Activated CD4-positive, alpha-beta T cell treated with anti-CD3 and anti-CD28 coated beads for 36 hours (primary cell): ENCODE results near the gene TAS2R40. TPM values are rescaled to one million over a fixed set of nuclear protein-coding genes. Genes with fewer than 3 reads are reported as not detected.
"Not testable (repeated sequence)": the region's sequence is repeated elsewhere in the genome, so short reads cannot be mapped to it uniquely, and the experiment has no call there.

Experiments
- ATAC-seq: fragments of 200-7000 bp; cut with Tn5 transposase; one replicate; pipeline ENCODE4 v1.10.0; 2021; ENCODE audit warnings: mild to moderate bottlenecking, moderate library complexity
- CTCF ChIA-PET: fragments of 350-600 bp; sonication (Branson Sonifier 250); formaldehyde crosslinking; loops from one replicate; lab custom pipeline; 2021; ENCODE audit warnings: antibody characterized with exemption; lab: Charles Lee
- POLR2A ChIA-PET: fragments of 350-600 bp; sonication (Branson Sonifier 250); formaldehyde crosslinking; loops from one replicate; lab custom pipeline; 2021; ENCODE audit warnings: antibody characterized with exemption, inconsistent platforms; lab: Charles Lee
- DNase-seq: peaks from one replicate; pipeline ENCODE4 v3.0.0-alpha.2; 2020
- H3K27ac Mint-ChIP-seq: one replicate; pipeline ENCODE4 v1.8.0; 2021; ENCODE audit warnings: mixed read lengths
- H3K27me3 Mint-ChIP-seq: one replicate; pipeline ENCODE4 v1.8.0; 2021; ENCODE audit warnings: mixed read lengths
- H3K36me3 Mint-ChIP-seq: one replicate; pipeline ENCODE4 v1.8.0; 2021; ENCODE audit warnings: low read depth, mixed read lengths
- H3K4me1 Mint-ChIP-seq: one replicate; pipeline ENCODE4 v1.8.0; 2021; ENCODE audit warnings: mixed read lengths
- H3K4me3 Mint-ChIP-seq: one replicate; pipeline ENCODE4 v1.8.0; 2021; ENCODE audit warnings: mild to moderate bottlenecking, moderate library complexity, mixed read lengths
- H3K9me3 Mint-ChIP-seq: one replicate; pipeline ENCODE4 v1.8.0; 2021; ENCODE audit warnings: low read depth, mixed read lengths
- intact Hi-C, 2 experiments: fragments of 100-400 bp; cut with DNase I in 1 of 2; cut with micrococcal nuclease in 1 of 2; formaldehyde crosslinking; loops; one replicate each; pipeline versions ENCODE4 v1.14.2 to v1.15.1; 2022 to 2024; cut with DNase I, micrococcal nuclease
- total RNA-seq, 2 experiments: library from RNA; stranded (reverse); gene quantifications; one replicate each; pipeline ENCODE4 v1.2.3, GENCODE V29; 2021

The TAS2R40 gene
- total RNA-seq, 2 experiments from 2014 or later = not detected

- H3K4me3 Mint-ChIP-seq = peak within 1 kb of the TSS; percentile 98
- POLR2A ChIA-PET = interaction anchor here (0.6 to 1.7 kb wide), 6 partner anchors 16 to 455 kb away, joined by 3 to 10 read pairs (median 6); partner anchors contain the start of gene CASP2
- intact Hi-C loops = loop anchor here (1.0 to 2.0 kb wide), 4 partner anchors 18 to 25 kb away; partner anchors contain the start of gene CASP2 (in 2 of the 2)
- H3K4me1 Mint-ChIP-seq = peaks cover 62% of the 10 kb centered on the region
- ATAC-seq = peak; percentile 94
- H3K27ac Mint-ChIP-seq = peak within 1 kb of the TSS; percentile 98
- peak; percentile 91 for DNase-seq
- H3K36me3 Mint-ChIP-seq = peaks cover 40% of the 10 kb centered on the region
- H3K9me3 Mint-ChIP-seq = no peaks in the 10 kb centered on the region
- no peaks in the 10 kb centered on the region for H3K27me3 Mint-ChIP-seq
- CTCF ChIA-PET = interaction anchor here (0.8 to 2.9 kb wide), 15 partner anchors 9 to 48 kb away, joined by 3 to 16 read pairs (median 5); no protein-coding TSS in a partner anchor
Measured at GRCh38 chr7:143263266-143264195, 41.7 kb downstream of the TAS2R40 start, which contains the start of gene GSTK1. TSS of gene GSTK1 (plus strand) at chr7:143263441. CDS start at chr7:143263514, 73 bp downstream.

DNA sequence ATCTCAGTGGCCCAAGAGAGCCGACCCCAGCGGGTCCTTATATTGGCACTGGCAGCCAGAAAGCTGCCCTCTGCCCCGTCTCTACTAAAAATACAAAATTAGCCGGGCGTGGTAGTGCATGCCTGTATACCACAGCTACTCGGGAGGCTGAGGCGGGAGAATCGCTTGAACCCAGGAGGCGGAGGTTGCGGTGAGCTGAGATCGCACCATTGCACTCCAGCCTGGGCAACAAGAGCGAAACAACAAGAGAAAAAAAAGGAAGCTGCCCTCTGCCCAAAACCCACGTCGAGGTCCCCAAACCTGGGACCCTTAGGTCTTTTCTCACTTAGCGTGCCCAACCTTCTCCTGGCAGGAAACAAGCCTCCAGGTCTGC lies 42.3 kb downstream of the TAS2R40 start:
- peaks cover 56% of the 10 kb centered on the region for H3K4me1 Mint-ChIP-seq
- H3K4me3 Mint-ChIP-seq = peak overlapping the region; percentile 98
- intact Hi-C loops, H3K27me3 Mint-ChIP-seq, DNase-seq, H3K9me3 Mint-ChIP-seq, ATAC-seq: not testable (repeated sequence)
- peak overlapping the region; percentile 98 for H3K27ac Mint-ChIP-seq
- ChIA-PET POLR2A (interaction anchor here (1.6 to 1.7 kb wide), 3 partner anchors 23 to 25 kb away, joined by 4 to 10 read pairs (median 5); partner anchors contain the start of gene CASP2), CTCF (interaction anchor here (1.3 to 2.9 kb wide), 6 partner anchors 16 to 49 kb away, joined by 3 to 16 read pairs (median 5); no protein-coding TSS in a partner anchor)
- H3K36me3 Mint-ChIP-seq = peaks cover 47% of the 10 kb centered on the region

- ATAC-seq (no peak), DNase-seq (peak; percentile 30)
- H3K4me3 Mint-ChIP-seq = peak overlapping the region; percentile 98
- CTCF ChIA-PET = interaction anchor here (1.3 to 2.9 kb wide), 4 partner anchors 15 to 42 kb away, joined by 3 to 16 read pairs (median 5); no protein-coding TSS in a partner anchor
- H3K27ac Mint-ChIP-seq = peak overlapping the region; percentile 98
- POLR2A ChIA-PET = interaction anchor here (0.6 to 0.7 kb wide), 2 partner anchors 23 to 25 kb away, joined by 3 read pairs; partner anchors contain the start of gene CASP2
- no peaks in the 10 kb centered on the region for H3K27me3 Mint-ChIP-seq
- intact Hi-C loops = no loop called here
- H3K4me1 Mint-ChIP-seq = peaks cover 48% of the 10 kb centered on the region
- H3K9me3 Mint-ChIP-seq = no peaks in the 10 kb centered on the region
- H3K36me3 Mint-ChIP-seq = peaks cover 55% of the 10 kb centered on the region
Measured at GRCh38 chr7:143265017-143265693, 43.3 kb downstream of the TAS2R40 start.

DNA sequence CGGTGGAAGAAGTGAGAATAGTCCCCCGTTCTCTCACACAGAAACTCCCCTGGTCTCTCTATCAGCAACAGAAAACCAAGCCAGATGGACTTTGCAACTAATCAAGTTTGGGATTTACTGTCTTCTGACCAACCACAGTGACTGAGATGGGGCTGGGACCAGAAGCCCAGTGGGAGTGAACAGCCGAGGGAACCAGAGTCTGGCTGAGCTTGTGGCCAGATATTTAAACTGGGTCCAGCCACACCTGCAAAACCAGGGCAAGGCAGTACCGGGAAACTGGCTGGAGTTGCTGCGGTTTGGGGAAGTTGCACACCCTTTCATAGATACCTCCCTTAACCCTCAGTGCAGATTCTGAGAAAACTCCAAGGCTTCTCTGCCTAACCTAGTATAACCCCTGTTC lies 47.4 kb downstream of the TAS2R40 start:
- Mint-ChIP-seq H3K4me1 (peaks cover 45% of the 10 kb centered on the region), H3K36me3 (peaks cover 52% of the 10 kb centered on the region), H3K27ac (peak overlapping the region; percentile 15), H3K4me3 (no peak overlapping the region), H3K9me3 (no peaks in the 10 kb centered on the region), H3K27me3 (no peaks in the 10 kb centered on the region)
- intact Hi-C loops = no loop called here
- ChIA-PET CTCF (interaction anchor here (0.9 to 1.7 kb wide), 3 partner anchors 11 to 31 kb away, joined by 3 to 6 read pairs (median 6); no protein-coding TSS in a partner anchor), POLR2A (no interaction called here)
- DNase-seq = no peak
- no peak for ATAC-seq

DNA sequence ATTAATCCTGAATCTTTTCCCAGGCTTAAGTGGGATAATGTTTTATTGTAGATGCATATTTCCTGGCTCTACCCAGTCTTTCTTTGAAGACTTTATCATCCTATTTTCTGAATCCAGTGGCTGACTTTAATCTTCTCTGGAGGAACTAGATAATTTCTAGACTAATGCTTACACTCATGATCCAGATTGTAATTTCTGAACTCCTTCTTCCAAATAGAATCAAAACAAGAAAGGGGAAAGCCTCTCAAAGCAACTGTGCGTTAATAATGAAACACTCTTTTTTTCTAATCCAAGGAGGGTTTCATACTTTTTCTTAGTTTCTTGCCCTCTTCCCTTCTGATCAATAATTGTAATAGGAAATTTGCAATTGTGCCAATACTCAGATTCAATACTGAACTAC lies 49.4 kb downstream of the TAS2R40 start:
- peaks cover 35% of the 10 kb centered on the region for H3K36me3 Mint-ChIP-seq
- ChIA-PET POLR2A (interaction anchor here (0.7 kb wide), 2 partner anchors 9 kb away, joined by 3 read pairs; no protein-coding TSS in a partner anchor), CTCF (interaction anchor here (1.7 to 2.0 kb wide), 2 partner anchors 12 to 34 kb away, joined by 5 to 7 read pairs; no protein-coding TSS in a partner anchor)
- H3K4me1 Mint-ChIP-seq = peaks cover 28% of the 10 kb centered on the region
- peak overlapping the region; percentile 55 for H3K27ac Mint-ChIP-seq
- intact Hi-C loops = no loop called here
- DNase-seq (no peak), ATAC-seq (peak; percentile 57)
- no peak overlapping the region for H3K4me3 Mint-ChIP-seq
- H3K9me3 Mint-ChIP-seq = no peaks in the 10 kb centered on the region
- H3K27me3 Mint-ChIP-seq = no peaks in the 10 kb centered on the region

Other genes starting within 250 kb of the TAS2R40 start
- gene OR9A2, start 194.9 kb upstream of the TAS2R40 start, total RNA-seq = not detected
- not detected for gene OR6V1, start 169.7 kb upstream of the TAS2R40 start, total RNA-seq
- not detected for gene PIP, start 90.0 kb upstream of the TAS2R40 start, total RNA-seq
- gene TAS2R39, start 38.6 kb upstream of the TAS2R40 start, total RNA-seq = not detected
- 100 to 1,000 TPM; 176 to 219 TPM for gene GSTK1, start 41.4 kb downstream of the TAS2R40 start, total RNA-seq
- gene TMEM139, start 62.9 kb downstream of the TAS2R40 start, total RNA-seq = 1 to 10 TPM; 1.2 to 2.3 TPM
- gene CASP2, start 66.3 kb downstream of the TAS2R40 start, total RNA-seq = 100 to 1,000 TPM in 1 of 2 experiments, 10 to 100 TPM in 1; 91.1 to 106 TPM
- gene CLCN1, start 94.1 kb downstream of the TAS2R40 start, total RNA-seq = under 1 TPM; 0.07 to 0.09 TPM
- 1 to 10 TPM; 1.7 to 1.8 TPM for gene FAM131B, start 140.7 kb downstream of the TAS2R40 start, total RNA-seq
- gene ZYX, start 159.3 kb downstream of the TAS2R40 start, total RNA-seq = 100 to 1,000 TPM; 103 to 148 TPM
- gene EPHA1, start 186.8 kb downstream of the TAS2R40 start, total RNA-seq = 1 to 10 TPM; 2.4 to 2.8 TPM
- gene TAS2R60, start 221.4 kb downstream of the TAS2R40 start, total RNA-seq = not detected